LNCAP (cell line): Measurements from ENCODE around the gene MMP2.

Source experiments
- TF ChIP-seq, protein P1 (sequence below): fragments of 450-650 bp; IDR thresholded peaks from 2 replicates; pipeline ENCODE4 v1.5.1; 2017; ENCODE audit warnings: mild to moderate bottlenecking

Gene MMP2

DNA sequence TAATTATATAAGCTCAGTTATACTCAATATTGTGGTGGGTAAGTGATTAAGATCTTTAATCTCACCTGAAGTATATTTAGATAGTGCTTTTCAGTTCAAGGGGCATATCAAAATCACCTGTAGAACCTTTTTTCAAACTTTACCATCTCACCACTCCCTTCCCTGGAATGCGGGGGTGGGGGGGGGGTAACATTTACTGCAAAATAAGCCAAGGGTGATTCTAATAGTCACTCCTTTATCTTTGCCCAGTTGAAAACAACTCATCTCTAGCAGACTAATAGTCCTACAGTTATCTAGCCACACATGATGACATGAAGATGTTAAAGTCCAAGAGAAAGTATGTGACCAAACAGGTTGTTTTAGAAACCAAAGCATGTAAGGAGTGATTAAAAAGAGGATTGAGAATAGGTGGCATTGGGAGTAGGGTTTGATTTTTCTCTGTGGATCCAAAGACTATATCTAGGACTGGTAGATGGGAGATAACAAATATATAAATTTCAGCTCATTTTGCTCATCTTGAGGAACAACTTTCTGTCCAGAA, 51.4 kb downstream of the MMP2 start:
- TF ChIP-seq, protein P1, sequence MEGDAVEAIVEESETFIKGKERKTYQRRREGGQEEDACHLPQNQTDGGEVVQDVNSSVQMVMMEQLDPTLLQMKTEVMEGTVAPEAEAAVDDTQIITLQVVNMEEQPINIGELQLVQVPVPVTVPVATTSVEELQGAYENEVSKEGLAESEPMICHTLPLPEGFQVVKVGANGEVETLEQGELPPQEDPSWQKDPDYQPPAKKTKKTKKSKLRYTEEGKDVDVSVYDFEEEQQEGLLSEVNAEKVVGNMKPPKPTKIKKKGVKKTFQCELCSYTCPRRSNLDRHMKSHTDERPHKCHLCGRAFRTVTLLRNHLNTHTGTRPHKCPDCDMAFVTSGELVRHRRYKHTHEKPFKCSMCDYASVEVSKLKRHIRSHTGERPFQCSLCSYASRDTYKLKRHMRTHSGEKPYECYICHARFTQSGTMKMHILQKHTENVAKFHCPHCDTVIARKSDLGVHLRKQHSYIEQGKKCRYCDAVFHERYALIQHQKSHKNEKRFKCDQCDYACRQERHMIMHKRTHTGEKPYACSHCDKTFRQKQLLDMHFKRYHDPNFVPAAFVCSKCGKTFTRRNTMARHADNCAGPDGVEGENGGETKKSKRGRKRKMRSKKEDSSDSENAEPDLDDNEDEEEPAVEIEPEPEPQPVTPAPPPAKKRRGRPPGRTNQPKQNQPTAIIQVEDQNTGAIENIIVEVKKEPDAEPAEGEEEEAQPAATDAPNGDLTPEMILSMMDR = no peak

DNA sequence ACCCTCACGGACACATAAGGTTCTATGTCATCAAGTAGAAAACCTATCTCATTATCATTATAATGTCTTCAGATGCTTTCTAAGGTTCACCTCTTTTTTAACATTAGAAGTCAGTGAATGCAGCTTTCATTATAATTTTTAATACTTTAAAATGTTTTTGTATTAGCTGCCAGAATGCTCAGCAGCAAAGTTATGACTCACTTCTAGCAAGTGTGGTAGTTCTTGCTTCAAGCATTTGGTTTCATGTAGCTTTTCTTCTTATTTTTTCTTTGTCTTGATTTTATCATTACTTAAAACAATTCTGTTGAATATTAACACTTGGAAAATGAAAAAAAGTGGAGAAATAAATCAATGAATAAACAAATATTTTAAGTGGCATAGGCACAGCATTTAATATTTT, 53.2 kb downstream of the MMP2 start:
- TF ChIP-seq, protein P1 = no peak

DNA sequence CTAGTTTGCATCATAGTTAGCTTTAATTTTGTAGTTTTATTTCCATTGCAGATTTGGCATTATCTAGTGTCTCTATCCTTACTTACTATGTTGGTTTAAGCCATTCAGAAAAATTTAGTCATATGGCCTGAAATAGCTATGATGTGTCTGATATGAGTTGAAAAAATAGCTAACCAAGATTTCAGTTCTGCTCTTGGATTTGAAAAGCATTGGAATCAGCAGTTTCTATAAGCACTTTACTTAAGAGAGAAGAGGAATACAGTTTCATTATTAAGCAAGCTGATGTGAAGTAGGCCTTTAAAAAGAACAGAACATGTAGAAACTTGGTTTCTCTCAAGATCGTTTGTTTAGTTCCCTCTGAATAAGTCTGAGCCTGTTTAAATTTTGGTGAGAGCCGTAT, 55.8 kb downstream of the MMP2 start:
- TF ChIP-seq, protein P1 = no peak

DNA sequence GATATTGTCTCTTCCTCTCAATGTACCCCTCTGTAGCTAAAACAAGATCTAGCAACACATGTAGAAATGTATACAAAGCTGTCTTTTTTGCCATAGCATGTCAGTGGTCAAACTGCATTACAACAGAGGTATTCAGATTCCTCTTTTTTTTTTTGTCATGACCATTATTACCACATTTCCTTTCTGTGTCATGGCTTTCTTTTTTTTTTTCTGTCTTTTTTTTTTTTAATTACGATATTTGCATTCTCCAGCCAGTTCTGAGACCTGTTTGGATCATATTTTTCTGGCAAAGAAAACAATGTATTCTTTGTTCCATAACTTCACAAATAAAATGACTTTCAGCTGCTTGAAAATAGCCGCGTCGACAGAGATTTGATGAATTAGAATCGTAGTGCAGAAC, 60.1 kb downstream of the MMP2 start:
- TF ChIP-seq, protein P1 = no peak

DNA sequence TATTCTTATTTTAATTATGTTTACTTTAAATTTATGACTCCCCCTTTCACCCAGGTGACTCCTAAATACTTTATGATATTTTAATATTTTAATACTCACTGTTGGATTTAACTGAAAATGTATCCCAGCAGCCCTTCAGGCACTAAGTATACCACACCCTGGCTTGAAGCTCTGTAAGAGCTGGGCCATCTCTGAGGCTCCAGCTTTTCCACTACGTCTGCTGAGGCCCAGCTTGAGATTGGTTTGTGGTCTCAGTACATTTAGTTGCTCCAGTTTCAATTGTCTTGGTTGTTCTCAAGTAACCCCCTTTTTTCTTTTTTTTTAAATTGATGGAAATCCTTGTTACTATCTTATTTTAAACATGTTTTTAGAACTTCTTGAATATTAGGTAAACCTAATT, 60.5 kb downstream of the MMP2 start:
- TF ChIP-seq, protein P1 = no peak

DNA sequence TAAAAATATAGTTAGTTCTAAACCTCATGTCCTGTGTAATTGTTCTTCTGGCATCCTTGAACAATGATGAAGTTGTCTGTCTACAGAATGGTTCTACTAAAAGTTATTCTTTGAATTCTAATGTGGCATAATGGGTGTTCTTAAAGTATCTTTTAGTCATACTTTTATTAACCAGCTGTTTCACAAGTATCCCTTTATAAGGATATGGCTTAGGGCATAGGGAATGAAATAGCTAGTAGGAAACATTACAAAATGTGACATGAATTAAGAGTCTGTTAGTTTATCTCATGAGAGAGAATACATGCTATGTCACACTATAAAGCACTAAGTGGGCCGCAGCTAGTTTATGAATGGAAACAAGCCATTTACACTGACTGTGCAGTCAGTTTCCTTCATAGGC, 61.2 kb downstream of the MMP2 start:
- TF ChIP-seq, protein P1 = no peak

DNA sequence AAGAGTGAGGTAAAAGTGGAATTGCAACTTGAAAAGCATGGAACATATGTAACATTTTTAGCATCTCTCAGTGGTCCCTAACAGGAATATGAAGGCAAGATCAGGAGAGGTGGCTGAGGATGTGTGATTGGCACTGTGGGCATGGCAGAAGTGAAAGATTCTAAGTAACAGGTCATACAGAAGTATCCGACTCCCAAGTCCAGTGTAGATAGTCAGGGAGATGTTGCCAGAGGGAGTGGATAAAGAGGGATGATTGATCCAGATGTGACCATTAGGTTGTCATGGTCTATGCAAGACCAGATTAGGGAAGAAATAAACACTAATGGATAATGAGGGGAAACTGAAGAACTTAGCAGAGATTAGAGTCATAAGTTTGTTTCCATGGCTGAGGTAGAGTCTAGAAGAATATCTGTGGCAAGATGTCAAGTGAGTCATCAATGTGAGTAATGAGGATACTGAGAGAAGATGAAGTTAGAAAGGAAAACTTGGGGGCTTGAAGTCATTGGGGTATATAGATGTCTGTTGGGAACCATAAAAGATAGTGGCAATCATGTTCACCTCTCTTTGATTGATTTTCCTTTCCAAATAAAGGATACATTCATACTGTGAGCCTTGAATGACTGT, 63.6 kb downstream of the MMP2 start:
- TF ChIP-seq, protein P1 = no peak

DNA sequence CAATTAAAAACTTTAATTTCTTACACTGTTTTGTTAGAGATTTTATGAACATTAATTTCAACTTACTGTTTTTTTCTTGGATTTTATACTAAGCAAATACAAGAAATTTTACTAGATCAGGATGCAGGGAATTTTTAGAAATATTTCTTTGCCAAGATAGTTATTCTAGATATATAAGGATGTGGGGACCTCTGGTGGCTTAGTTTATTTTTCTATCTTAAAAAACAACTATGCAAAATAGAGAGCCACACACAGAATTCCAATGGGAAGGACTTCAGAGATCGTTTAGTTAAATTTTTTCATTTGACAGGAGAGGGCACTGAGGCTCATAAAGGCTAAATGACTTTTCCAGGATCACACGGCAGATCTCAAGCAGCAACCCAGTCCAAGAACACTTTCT, 64.5 kb downstream of the MMP2 start:
- TF ChIP-seq, protein P1 = peak; percentile 45
